ENCODE measurements around the gene RFLNA.
"Not testable (repeated sequence)": the region's sequence is repeated elsewhere in the genome, so short reads cannot be mapped to it uniquely, and the experiment has no call there.

The RFLNA gene

GRCh38 chr12:124321556-124322270, 26.8 kb downstream of the RFLNA start:
- no peak for DNase-seq

- DNase-seq: no peak
Measured at GRCh38 chr12:124322271-124322998, 27.5 kb downstream of the RFLNA start.

- not testable (repeated sequence) for DNase-seq
Measured at GRCh38 chr12:124322999-124323328, 28.1 kb downstream of the RFLNA start.

GRCh38 chr12:124323771-124324530, 29.1 kb downstream of the RFLNA start:
- no peak for DNase-seq

- DNase-seq: no peak
Measured at GRCh38 chr12:124324803-124325705, 30.2 kb downstream of the RFLNA start.

DNA sequence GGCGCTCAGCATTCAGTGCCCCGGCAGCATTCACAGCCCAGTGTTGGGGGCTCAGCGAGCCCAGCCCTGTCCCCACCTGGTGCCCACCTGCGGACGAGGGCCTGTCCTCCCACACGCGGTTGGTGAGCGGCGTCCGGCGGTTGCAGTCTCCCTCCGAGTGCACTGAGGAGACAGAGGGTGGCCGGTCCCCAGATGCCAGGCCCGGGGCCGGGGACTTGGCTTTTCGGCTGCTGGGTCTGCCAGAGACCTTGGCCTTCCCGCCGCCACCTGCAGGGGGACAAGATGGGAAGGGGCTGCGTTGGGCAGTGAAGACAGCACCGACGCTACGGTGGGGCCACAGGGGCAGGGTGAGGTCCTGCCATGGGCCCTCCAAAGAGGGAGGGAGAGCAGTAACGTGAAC, 31.2 kb downstream of the RFLNA start:
- DNase-seq: no peak

DNA sequence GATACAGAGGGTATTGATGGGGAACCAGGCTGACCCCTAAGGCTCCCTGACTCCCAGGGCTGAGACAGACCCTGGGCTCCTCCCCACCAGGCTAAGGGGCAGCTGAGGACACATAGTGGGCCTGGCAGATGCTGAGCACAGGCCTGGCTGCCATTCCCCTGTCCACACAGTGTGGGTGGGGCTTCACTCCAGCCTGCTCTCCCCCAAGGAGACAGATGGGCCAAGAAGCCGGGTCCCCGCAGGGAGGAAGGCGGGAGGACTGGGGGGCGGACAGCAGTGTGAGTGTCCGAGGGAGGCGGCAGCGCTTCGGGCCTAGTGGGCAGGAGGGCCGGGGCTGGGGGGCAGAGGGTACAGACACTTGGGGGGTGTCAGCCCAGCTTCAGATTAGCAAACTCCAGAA, 32.0 kb downstream of the RFLNA start:
- DNase-seq: no peak

- no peak for DNase-seq
Measured at GRCh38 chr12:124327362-124328043, 32.6 kb downstream of the RFLNA start.

DNA sequence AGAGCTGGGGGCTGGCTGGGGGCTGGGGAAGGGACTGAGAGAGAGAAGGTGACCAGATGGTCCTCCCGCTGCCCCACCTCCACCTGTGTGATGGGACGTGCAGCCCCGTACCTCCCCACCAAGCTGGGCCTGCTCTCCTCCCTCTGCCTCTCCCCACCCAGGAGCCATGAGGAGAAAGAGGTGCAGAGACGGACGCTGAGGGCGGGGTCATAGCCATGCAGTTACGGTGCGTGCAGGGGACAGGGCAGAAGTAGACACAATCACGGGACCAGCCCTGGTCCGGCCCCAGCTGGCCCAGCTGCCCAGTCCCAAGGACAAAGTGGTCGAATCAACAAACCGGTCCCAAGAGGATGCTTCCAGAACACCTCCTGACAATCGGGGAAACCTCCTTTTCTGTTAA, 33.2 kb downstream of the RFLNA start:
- no peak for DNase-seq

- no peak for DNase-seq
Measured at GRCh38 chr12:124328636-124329035, 33.7 kb downstream of the RFLNA start.

- DNase-seq: no peak
Measured at GRCh38 chr12:124332058-124332672, 37.3 kb downstream of the RFLNA start.

DNA sequence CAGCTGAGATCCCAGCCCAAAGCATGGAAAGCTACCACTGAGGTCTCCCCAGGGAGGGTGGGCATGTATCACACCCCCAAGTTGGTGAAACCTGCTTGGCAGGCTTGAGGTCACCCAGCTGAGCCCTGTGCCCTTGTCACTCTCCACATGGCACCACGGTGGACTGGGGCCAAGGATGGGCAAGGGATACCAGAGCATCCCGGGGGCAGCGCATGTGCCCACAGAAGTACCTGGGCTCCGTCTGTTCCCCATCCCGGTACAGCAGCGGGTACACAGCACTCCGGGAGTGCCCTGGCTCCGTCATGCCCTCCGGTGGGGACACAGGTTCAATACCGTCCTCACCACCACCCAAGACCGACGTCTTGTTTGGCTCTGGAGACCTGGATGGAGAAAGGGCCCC, 38.0 kb downstream of the RFLNA start:
- DNase-seq: no peak

DNA sequence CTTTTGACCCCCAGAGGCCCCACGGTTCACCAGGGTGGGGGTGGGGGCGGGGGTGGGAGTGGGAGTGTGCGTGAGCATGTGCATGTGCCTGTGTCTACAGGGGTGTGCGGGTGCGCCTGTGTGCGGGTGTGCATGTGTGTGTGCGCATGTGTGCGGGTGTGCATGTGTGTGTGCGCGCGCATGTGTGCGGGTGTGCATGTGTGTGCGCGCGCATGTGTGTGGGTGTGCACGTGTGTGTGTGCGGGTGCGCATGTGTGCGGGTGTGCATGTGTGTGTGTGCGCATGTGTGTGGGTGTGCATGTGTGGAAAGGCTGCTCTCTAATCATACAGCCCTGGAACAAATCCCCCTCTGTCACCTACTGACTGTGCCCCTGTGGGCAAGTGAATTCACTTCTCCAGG, 38.8 kb downstream of the RFLNA start:
- DNase-seq: no peak

- DNase-seq: no peak
Measured at GRCh38 chr12:124334266-124334665, 39.4 kb downstream of the RFLNA start.

GRCh38 chr12:124334976-124335375, 40.1 kb downstream of the RFLNA start:
- no peak for DNase-seq

DNA sequence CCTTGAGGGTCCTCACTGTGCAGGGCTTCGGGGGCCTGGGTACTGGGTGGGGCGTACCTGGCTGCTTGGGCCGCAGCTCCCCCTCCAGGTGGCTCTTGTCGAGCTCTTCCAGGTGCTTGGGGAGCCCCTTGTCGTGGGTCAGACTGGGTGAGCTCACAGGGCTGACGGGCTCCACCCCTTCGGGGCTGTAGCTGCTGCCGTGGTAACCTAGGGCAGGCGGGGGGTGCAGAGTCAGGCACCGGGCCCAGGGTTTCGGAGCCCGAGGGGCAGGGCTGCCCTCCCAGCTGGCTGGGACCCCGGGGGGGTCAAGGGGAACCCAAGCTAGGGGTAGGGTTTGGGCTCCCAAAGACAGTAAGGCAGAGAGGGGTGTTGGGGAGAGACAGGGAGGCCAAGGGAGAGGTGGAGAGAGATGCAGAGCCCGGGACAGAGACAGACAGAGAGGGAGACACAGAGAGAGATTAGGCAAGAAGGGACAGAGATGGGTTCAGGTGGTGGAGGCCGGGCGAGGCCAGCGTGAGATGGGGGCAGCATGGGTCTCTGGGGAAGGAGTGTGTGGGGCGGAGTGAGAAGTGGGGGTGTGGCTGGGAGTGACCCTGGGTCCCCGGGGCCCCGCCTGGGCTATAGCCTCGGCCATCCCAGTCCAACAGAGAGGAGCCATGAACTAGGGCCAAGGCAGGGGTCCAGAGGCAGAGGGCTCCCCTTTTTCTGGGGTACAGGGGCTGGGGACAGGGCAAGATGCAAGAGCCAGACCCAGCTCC, 40.7 kb downstream of the RFLNA start:
- no peak for DNase-seq

GRCh38 chr12:124336184-124336437, 41.2 kb downstream of the RFLNA start:
- DNase-seq: no peak

- no peak for DNase-seq
Measured at GRCh38 chr12:124336742-124337520, 42.0 kb downstream of the RFLNA start.

- no peak for DNase-seq
Measured at GRCh38 chr12:124337622-124338021, 42.7 kb downstream of the RFLNA start.

- DNase-seq: no peak
Measured at GRCh38 chr12:124338448-124338847, 43.6 kb downstream of the RFLNA start.

Measured in midbrain (tissue), 1 donor.